COR-L47 (cell line): ENCODE data around the gene SARNP.

ENCODE experiments used
- DNase-seq: peaks from one replicate; lab custom pipeline; 2025; lab: John Stamatoyannopoulos, UW

The SARNP gene

DNA sequence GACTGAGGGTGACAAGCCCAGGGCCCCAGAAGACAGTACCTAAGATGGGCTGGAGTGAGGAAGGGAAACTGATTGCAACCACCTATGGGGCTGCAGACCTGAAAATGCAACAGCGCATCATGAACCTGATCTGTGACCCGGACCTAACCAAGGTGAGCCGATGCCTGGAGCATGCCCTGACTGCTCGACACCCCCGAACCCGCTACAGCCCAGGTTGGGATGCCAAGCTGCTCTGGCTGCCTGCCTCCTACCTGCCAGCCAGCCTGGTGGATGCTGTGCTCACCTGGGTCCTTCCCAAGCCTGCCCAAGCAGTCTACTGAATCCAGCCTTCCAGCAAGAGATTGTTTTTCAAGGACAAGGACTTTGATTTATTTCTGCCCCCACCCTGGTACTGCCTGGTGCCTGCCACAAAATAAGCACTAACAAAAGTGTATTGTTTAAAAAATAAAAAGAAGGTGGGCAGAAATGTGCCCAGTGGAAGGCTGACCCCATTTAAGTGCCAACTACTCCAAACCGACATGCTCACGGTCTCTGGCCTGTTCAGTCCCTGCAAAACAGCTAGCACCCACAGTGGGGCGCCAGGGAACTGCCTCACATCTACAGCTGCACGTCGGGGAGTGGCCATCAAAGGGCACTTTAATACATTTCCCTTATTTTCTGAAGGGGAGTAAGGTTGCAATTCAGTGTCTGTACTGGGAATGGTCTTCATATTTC lies 93.1 kb downstream of the SARNP start:
- peak; percentile 47 for DNase-seq

- DNase-seq: no peak
Observed at GRCh38 chr12:55723516-55724225, 93.9 kb downstream of the SARNP start.

- no peak for DNase-seq
Observed at GRCh38 chr12:55722948-55723347, 94.6 kb downstream of the SARNP start.

- DNase-seq: no peak
Observed at GRCh38 chr12:55721601-55722213, 95.8 kb downstream of the SARNP start.

GRCh38 chr12:55720894-55721444 lies 96.6 kb downstream of the SARNP start:
- no peak for DNase-seq

DNA sequence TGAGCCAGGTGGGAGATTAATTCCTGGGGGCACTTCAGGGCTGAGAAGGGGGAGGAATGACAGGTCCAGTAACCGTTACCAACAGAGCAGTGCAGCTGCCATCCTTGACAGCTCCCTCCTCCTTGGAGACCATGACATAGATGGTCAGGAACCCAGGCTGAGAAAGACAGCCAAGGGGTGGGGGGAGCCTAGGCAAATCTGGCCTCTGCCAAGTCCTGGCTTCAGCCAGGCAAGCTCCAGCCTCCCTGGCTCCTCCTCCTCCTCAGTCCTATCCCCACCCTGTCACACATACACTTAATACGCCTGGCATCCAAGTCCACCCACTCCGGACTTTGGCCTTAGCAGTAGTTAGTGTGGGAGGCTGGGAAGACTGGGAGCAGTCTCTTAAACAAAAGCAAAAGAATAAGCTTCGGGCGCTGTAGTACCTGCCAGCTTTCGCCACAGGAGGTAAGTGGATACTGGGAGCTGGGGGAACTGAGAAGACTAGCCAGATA lies 97.4 kb downstream of the SARNP start, which contains the start of gene RDH5:
RDH5 (plus strand) TSS at position 323 of the 494 bp plus-strand sequence. CDS start 792 bp downstream, outside the sequence.
- no peak for DNase-seq

DNA sequence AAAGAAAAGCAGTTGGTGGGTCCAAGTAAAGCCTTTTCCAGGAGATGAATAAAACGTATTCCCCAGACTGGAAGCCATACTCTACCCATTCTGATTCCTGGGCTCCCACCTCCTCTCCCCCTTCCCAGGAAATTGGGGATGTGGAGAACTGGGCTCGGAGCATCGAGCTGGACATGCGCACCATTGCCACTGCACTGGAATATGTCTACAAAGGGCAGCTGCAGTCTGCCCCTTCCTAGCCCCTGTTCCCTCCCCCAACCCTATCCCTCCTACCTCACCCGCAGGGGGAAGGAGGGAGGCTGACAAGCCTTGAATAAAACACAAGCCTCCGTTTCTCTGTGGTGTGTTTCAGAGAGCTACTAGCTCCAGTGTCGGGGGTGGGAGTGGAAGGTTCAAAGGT lies 98.2 kb downstream of the SARNP start:
- no peak for DNase-seq

GRCh38 chr12:55718624-55719275 lies 98.8 kb downstream of the SARNP start:
- no peak for DNase-seq

DNA sequence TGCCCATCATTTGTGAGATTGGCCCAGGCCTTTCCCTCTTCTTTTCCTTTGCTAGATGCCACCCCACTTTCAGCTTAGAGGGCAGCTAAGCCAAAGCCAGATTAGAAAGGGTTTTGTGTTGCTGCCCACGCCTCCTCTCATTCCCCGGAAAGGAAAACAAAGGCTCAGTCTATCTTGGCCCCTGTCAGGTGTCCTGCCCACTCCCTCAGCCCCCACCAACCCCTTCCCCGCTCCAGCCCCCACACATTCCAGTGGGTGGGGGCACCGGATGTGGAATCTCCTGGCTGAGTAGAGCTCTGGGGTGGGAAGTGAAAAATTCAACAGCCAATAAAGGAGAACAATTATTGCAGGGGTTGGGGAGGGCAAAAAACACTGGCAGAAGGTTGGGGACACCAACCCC lies 99.5 kb downstream of the SARNP start:
- DNase-seq: no peak

DNA sequence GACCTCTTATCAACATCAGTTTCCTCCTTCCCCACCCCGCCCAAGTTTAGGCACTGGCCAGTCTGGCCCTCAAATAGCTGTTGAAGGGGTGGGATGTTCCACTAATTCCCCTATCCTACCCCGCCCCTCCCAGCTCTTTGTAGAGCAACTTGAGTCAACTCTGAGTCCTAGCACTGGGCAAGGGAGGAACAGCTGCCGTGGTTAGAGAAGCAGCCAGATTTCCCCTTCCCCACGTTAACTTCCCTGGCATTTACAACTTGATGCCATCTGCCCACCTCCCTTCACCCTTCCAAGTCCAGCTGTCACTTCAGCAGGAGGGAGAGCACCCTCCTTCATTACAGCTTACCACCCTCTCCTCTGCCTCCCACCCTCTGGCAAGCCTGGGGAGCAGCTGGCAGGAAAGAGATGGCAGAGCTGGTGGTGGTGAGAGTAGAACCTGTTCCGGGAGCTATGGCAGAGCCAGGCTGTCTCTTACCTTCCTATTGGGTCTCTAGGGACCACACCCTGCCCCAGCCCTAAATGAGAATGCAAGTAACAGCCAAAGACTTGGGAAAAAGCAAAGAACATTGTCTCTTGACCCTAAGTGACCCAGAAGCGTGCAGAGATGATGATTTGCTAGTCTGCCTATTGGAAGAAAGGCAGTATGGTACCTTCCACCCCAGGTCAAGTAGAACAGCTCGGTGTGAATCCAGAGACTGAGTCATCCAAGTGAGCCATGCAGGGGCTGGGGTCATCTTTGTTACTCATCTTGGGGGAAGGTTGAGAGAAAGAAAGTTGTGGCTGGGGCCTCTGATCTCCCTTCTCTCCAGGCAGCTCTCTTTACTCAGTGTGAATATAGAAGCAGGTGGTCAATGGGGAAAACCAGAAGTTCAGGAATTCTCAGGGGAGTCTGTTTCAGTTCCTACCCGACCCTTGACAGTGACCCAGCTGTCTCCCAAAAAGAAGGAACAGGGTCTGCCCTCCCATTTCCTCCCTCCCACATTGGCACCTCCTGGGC lies 100.2 kb downstream of the SARNP start:
- no peak for DNase-seq

- DNase-seq: no peak
Observed at GRCh38 chr12:55716582-55716957, 101.0 kb downstream of the SARNP start.

GRCh38 chr12:55715833-55716581 lies 101.5 kb downstream of the SARNP start, which contains the start of gene BLOC1S1:
Gene BLOC1S1, plus strand, starts transcription at chr12:55716046. Its CDS starts 6 bp downstream, at chr12:55716052.
- DNase-seq: peak; percentile 93

DNA sequence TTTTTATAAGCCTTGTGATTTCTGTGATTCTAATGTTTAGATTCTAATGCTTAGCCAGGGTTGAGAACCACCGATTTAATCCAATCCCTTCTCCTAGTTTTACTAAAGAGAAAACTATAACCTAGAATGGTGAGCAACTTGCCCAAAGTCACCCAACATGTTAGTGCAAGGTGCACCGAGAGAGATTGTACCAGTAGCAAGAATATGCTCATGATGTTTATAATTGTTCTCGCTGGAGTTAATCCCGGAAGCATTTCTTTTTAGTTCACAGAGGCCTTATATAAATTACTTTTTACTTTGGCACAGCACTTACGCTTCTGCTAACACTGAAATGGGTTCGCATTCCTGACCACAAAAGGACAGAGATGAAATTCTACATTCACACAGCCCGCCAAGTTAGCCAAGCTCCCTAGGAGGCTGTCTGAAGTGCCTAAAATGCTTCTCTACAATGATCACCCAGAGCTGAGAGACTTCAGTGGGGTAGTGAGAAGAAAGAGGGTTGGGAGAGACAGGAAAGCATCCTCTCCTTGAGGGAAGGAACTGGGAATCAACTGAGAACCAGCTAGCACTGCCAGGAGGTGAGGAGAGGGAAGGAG lies 102.3 kb downstream of the SARNP start:
- DNase-seq: no peak

GRCh38 chr12:55713721-55714120 lies 103.8 kb downstream of the SARNP start:
- no peak for DNase-seq

DNA sequence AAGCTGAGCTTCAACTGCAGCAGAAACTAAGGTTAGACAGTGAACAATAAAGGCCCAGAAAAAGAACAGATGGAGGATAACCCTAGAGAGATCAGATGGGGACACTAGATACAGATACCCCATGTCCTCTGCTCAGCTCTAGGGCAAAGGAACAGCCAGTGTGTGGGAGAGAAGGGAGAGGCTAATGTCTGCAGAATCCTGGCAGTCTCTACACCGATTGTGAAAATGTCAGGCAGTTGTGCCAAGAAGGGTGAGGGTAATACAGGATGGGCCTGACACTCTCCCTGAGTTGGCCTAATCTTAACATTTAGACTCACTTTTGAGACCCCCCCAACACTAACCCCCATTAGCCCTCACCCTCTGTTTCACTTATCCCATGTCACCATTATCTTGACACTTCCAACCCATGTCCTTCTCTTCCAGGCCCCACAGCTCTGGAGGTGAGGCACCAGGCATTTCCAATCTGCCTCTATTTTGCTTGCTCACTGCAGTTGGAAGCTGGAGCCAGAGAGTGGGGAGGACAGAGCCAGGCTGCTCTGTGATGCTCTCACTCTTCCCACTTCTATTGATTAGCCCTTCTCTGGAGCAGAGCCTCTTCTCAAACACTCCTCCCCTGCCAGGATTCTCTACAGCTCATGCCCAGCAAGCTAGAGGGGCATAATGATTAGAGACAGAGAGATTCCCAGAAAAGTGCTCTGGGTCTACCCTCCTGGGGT lies 104.7 kb downstream of the SARNP start:
- no peak for DNase-seq

GRCh38 chr12:55711786-55712553 lies 105.6 kb downstream of the SARNP start:
- no peak for DNase-seq

- DNase-seq: no peak
Observed at GRCh38 chr12:55708695-55709233, 108.8 kb downstream of the SARNP start.
